Measurements from ENCODE around the gene SMCO4. TPM values are rescaled to one million over a fixed set of nuclear protein-coding genes. Genes with fewer than 3 reads are reported as not detected.
"Not testable (repeated sequence)": the region's sequence is repeated elsewhere in the genome, so short reads cannot be mapped to it uniquely, and the experiment has no call there.

The SMCO4 gene
- total RNA-seq, 1 donor from 2014 or later = 1.4 TPM

DNA sequence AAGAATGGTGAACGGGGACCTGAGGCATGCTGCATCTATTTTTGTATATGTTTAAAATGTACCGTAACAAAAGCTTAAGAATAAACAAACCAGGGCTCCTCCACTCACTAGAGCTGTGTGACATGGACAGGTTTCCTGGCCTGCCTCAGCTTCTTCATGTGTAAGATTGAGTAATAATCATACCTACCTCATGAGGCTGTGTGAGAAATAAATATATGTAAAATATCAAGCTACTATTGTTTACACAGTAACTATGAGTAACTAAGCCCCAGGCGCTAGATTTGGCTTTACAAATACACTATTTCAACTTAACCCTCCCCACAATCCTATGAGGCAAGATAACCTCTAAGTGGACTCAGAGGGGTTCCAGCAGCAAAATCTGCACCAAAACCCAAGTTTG is 66.4 kb downstream of the SMCO4 start:
- DNase-seq = no peak

DNA sequence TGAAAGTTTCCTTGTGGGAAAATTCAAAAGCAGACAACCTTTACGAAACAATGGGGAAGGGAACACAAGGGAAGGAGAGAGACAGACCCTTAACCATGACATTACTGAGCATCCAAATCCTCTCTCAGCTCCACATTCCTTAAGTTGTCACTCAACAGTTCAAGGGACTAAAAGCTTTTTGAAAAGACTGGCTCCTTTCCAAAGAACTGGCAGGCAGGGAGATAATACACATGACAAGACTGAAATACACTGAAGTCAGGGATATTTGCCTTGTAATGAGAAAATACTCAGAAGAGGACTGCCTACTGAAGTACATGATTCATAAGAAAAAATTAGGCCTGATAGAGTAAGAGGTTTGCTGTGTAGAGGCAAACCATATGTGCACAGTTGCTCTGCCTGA is 69.1 kb downstream of the SMCO4 start:
- DNase-seq = no peak

DNA sequence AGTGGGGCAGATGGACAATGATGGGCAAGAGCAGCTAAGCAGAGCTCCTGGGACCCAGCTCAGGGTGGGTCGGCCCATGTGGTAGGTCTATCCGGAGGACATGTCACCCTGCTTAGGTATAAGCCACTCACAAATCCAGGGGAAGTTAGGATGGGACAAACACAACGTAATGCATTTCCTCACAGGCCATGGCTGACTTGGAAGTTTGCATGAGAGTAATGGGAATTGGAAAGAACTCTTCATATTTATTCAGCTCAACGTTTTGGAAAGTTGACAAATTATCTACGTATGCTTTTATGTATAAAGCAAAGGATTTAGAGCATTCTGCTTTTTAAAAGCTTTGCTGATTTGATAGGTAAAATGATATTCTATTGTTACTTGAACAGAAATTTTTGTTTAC is 74.9 kb downstream of the SMCO4 start:
- no peak for DNase-seq

DNA sequence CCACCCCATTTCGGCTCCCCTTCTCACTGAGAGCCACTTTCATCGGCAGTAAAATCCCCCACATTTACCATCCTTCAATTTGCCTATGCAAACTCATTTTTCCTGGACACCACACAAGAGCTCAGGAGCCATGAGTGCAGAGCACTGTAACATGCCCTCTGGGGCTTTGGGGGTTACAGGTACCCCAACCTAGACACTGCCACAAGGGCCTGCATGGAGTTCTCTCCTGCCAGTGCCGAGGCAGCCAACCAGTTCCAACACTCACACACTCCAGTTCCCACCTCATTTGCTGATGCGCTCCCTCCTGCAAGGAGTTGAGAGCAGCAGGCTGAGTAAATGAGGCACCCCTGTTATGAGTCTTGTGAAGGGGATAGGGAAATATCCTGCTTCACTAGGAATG is 76.1 kb downstream of the SMCO4 start:
- no peak for DNase-seq

DNA sequence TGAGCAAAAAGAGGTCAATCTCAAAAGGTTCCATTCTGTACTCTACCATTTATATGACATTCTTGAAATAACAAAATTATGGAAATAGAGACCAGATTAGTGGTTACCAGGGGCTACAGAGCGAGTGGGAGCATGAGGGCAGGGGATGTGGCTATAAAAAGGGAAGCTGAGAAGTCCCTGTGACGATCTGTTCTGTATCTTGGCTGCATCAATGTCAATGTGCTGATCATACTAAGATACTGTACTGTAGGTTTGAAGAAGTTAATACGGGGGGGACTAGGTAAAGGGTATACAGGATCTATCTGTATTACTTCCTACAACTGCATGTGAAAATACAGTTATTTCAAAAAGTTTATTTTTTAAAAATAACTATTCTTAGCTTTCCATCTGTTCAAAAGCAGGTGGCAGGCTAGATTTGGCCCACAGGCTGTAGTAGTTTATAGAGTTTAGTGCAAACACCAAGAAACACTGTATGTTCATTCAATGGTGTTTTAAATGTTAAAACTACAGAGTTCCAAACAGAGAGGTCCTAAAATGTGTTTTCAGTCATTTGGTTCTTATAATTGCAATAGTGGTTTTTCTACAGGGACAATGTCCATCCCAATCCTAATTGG is 78.2 kb downstream of the SMCO4 start:
- DNase-seq = no peak

DNA sequence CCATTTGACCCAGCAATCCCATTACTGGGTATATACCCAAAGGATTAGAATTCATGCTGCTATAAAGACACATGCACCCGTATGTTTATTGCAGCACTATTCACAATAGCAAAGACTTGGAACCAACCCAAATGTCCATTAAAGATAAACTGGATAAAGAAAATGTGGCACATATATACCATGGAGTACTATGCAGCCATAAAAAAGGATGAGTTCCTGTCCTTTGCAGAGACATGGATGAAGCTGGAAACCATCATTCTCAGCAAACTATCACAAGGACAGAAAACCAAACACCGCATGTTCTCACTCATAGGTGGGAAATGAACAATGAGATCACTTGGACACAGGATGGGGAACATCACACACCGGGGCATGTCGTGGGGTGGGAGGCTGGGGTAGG is 79.5 kb downstream of the SMCO4 start:
- DNase-seq = not testable (repeated sequence)

DNA sequence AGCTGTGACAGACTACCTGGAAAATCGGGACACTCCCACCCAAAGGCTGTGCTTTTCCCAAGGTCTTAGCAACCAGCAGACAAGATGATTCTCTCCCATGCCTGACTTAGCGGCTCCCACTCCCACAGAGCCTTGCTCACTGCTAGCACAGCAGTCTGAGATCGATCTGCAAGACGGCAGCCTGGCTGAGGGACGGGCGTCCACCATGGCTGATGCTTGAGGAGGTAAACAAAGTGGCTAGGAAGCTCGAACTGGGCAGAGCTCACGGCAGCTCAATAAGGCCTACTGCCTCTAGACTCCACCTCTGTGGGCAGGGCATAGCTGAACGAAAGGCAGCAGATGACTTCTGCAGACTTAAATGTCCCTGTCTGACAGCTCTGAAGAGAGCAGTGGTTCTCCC is 84.9 kb downstream of the SMCO4 start:
- no peak for DNase-seq

DNA sequence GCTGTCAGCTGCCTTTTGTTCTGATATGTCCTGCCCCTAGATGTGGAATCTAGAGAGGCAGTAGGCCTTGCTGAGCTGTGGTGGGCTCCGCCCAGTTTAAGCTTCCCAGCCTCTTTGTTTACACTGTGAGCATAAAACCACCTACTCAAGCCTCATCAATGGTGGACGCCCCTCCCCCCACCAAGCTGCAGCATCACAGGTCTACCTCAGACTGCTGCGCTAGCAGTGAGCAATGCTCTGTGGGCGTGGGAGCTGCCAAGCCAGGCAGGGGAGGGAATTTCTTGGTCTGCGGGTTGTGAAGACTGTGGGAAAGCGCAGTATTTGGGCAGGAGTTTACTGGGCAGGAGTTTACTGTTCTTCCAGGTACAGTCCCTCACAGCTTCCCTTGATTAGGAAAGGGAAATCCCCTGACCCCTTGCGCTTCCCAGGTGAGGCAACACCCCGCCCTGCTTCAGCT is 98.5 kb downstream of the SMCO4 start:
- no peak for DNase-seq

DNA sequence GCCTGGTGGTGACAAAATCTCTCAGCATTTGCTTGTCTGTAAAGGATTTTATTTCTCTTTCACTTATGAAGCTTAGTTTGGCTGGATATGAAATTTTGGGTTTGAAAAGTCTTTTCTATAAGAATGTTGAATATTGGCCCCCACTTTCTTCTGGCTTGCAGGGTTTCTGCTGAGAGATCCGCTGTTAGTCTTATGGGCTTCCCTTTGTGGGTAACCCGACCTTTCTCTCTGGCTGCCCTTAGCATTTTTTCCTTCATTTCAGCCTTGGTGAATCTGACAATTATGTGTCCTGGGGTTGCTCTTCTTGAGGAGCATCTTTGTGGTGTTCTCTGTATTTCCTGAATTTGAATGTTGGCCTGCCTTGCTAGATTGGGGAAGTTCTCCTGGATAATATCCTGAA is 100.0 kb downstream of the SMCO4 start:
- DNase-seq = not testable (repeated sequence)

DNA sequence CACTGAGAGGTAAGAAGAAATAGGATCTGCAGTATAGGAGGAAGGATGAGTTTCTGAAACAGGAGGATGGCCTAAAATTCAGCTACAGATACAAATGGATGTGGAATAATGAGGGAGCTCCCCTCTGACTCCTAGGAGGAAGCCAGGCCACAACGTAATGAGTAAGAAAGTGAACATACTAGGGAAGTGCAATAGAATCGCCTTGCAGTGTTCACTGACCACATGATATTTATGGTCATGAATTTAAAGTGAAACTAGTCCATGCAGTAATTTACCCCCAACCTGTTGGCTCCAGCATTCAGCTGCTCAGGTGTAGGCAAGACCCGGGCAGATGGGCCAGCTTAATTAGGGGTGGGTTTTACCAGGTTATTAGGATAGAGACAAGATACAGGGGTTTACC is 110.9 kb downstream of the SMCO4 start:
- DNase-seq = no peak

Small RNA genes within 50 kb of the gene (small RNA-seq; reads per million reads assigned to genes)
- not detected for gene RN7SL223P

Other genes starting within 250 kb of the SMCO4 start
- gene DEUP1, start 212.6 kb downstream of the SMCO4 start, total RNA-seq = 0.16 TPM
- 42.4 TPM for gene CEP295, start 118.3 kb upstream of the SMCO4 start, total RNA-seq
- gene TAF1D, start 198.1 kb upstream of the SMCO4 start, total RNA-seq = 157 TPM
- 39.6 TPM for gene C11orf54, start 198.3 kb upstream of the SMCO4 start, total RNA-seq
- gene MED17, start 240.9 kb upstream of the SMCO4 start, total RNA-seq = 78.0 TPM

Measured in occipital lobe (tissue), 3 donors.